Right lobe of liver (tissue), 6 donors: Measurements from ENCODE around the gene WDR19. TPM values are rescaled to one million over a fixed set of nuclear protein-coding genes. Genes with fewer than 3 reads are reported as not detected.

Source experiments
- ATAC-seq, 4 donors: fragments of 200-7000 bp; cut with Tn5 transposase; one replicate each; pipeline ENCODE4 v1.9.1; 2020; ENCODE audit warnings: mild to moderate bottlenecking in 4 of 4, moderate library complexity in 4 of 4
- DNase-seq, 3 donors: peaks; one replicate each; pipeline ENCODE4 v3.0.0-alpha.2; 2020
- H3K27ac ChIP-seq, 3 donors: fragments of 200-600 bp; one replicate each; pipeline ENCODE4 v1.8.0; 2022
- H3K27me3 ChIP-seq, 2 donors: fragments of 200-600 bp; one replicate each; pipeline ENCODE4 v1.8.0; 2022
- H3K36me3 ChIP-seq, 4 donors: fragments of 200-600 bp; sonication (generic) in 1 of 4; one replicate each; pipeline versions ENCODE4 v1.5.1 to v1.8.0; 2017 to 2022; ENCODE audit warnings: control low read depth in 1 of 4
- H3K4me1 ChIP-seq, 4 donors: fragments of 200-600 bp; sonication (generic) in 1 of 4; one replicate each; pipeline versions ENCODE4 v1.5.1 to v1.8.0; 2017 to 2022; ENCODE audit warnings: control low read depth in 1 of 4
- H3K4me3 ChIP-seq, 3 donors: fragments of 200-600 bp; one replicate each; pipeline ENCODE4 v1.8.0; 2022
- H3K9me3 ChIP-seq, 4 donors: fragments of 200-600 bp; sonication (generic) in 1 of 4; one replicate each; pipeline versions ENCODE4 v1.5.1 to v1.8.0; 2017 to 2022; ENCODE audit warnings: control low read depth in 1 of 4
- CTCF ChIP-seq, 4 donors: fragments of 200-600 bp in 3 of 4; fragments of 450-650 bp in 1 of 4; IDR thresholded peaks; one replicate each; pipeline versions ENCODE4 v1.5.1 to v1.8.0; 2016 to 2022; ENCODE audit warnings: antibody characterized with exemption in 4 of 4, mild to moderate bottlenecking in 2 of 4
- POLR2A ChIP-seq: fragments of 450-650 bp; IDR thresholded peaks from one replicate; pipeline ENCODE4 v1.6.1; 2017; ENCODE audit warnings: antibody characterized with exemption, mild to moderate bottlenecking
- WGBS: methylation state at CpG from one replicate; pipeline ENCODE4 v1.1.6; 2018; ENCODE audit warnings: low coverage, low lambda C conversion rate; ENCODE audit not compliant: insufficient coverage; ENCODE audit errors: missing lambda C conversion rate; 5-methylcytosine and 5-hydroxymethylcytosine counted together
- intact Hi-C, 2 donors: fragments of 100-400 bp; cut with DNase I; formaldehyde crosslinking; loops; one replicate each; pipeline versions ENCODE4 v1.11.2 to v1.14.1; 2022
- small RNA-seq, 2 experiments: library from RNA; depleted of rRNA; stranded (forward); fragments of <200 nt; gene quantifications; one replicate each; pipeline ENCODE3, GENCODE V24; 2016
- total RNA-seq, 6 experiments: library from RNA; depleted of rRNA in 2 of 6; stranded (reverse); fragments of >200 nt in 2 of 6; fragmentation: NEBNext Ultra II Directional in 3 of 6; extraction: Animal tissue kit (Norgen Biotek cat#: 25700) in 3 of 6; gene quantifications; one replicate each; pipeline versions ENCODE4 v1.1.0 to v1.2.4, GENCODE V29; 2016 to 2023
- donor health status: DM: no; HTN: yes; CAD: no.
- donor health status: DM: no; HTN: no; CAD: no.
- donor health status: DM: no; HTN: no; CAD: no.
- donor health status: DM: no; HTN: yes; CAD: no.
- donor health status: DM: no; HTN: yes; CAD: no.

Gene WDR19
- total RNA-seq, 6 experiments from 2014 or later, result 11.4 to 22.2 (median 16.9) TPM

GRCh38 chr4:39331191-39331590 lies 148.9 kb downstream of the WDR19 start:
- Histone ChIP-seq H3K9me3 (no peaks in the 10 kb centered on the region), H3K4me1 (peaks cover 0 to 19% (median 3%) of the 10 kb centered on the region in 4 donors), H3K27ac (peak overlapping the region in 1 of 3 donors; percentile 46), H3K4me3 (no peak overlapping the region), H3K27me3 (no peaks in the 10 kb centered on the region), H3K36me3 (peaks cover 0 to 2% (median 0%) of the 10 kb centered on the region in 4 donors)
- WGBS, result 68% methylated on average over 2 of the region's 2 CpGs
- intact Hi-C loops, result no loop called here
- no peak for ATAC-seq
- TF ChIP-seq POLR2A (no peak), CTCF (IDR thresholded peaks at IDR 0.05) (no peak)
- DNase-seq, result no peak

Small RNAs within 50 kb of the gene (small RNA-seq; reads per million reads assigned to genes)
- 0 reads per million in 2 experiments for gene RNU6-32P

Other genes with a start within 250 kb of the WDR19 start
- 1 to 10 TPM in 4 of 6 experiments, under 1 TPM in 1, not detected in 1; 0.29 to 2.8 (median 1.2) TPM for gene TMEM156, start 150.1 kb upstream of the WDR19 start, total RNA-seq
- gene KLHL5, start 120.3 kb upstream of the WDR19 start, total RNA-seq, result 10 to 100 TPM; 25.5 to 88.0 (median 42.2) TPM
- gene RFC1, start 183.8 kb downstream of the WDR19 start, total RNA-seq, result 10 to 100 TPM; 17.5 to 29.7 (median 24.6) TPM
- 10 to 100 TPM; 12.3 to 54.5 (median 17.5) TPM for gene KLB, start 224.4 kb downstream of the WDR19 start, total RNA-seq